Gastroesophageal sphincter (tissue), 3 donors: ENCODE results near the gene MYRIP.

Experiments
- CTCF ChIP-seq, 4 experiments: fragments of 200-600 bp in 2 of 4; fragments of 450-650 bp in 2 of 4; sonication (generic) in 1 of 4; IDR thresholded peaks; one replicate each; pipeline ENCODE4 v1.5.1; 2017 to 2019; ENCODE audit warnings: antibody characterized with exemption in 4 of 4, mild to moderate bottlenecking in 2 of 4, moderate library complexity in 2 of 4
- POLR2A ChIP-seq, 2 donors: fragments of 450-650 bp; IDR thresholded peaks; one replicate each; pipeline ENCODE4 v1.6.1; 2017; ENCODE audit warnings: antibody characterized with exemption in 2 of 2, mild to moderate bottlenecking in 2 of 2, moderate library complexity in 1 of 2
- POLR2AphosphoS5 ChIP-seq: sonication (generic); formaldehyde crosslinking; IDR thresholded peaks from one replicate; pipeline ENCODE4 v1.6.1; 2017; ENCODE audit warnings: antibody characterized with exemption

GRCh38 chr3:40173227-40173721 lies 363.9 kb downstream of the MYRIP start:
- no peak for TF ChIP-seq CTCF (IDR thresholded peaks at IDR 0.05)
- TF ChIP-seq POLR2AphosphoS5: no peak
- TF ChIP-seq POLR2A (IDR thresholded peaks at IDR 0.05): no peak
